Aorta (tissue), 5 donors: ENCODE measurements around the gene KCNH1. TPM values are rescaled to one million over a fixed set of nuclear protein-coding genes. Genes with fewer than 3 reads are reported as not detected.

ENCODE experiments used
- ATAC-seq: fragments of 200-7000 bp; cut with Tn5 transposase; one replicate; pipeline ENCODE4 v1.9.1; 2022; ENCODE audit warnings: moderate library complexity; ENCODE audit not compliant: low FRiP score
- DNase-seq, 2 donors: peaks; one replicate each; pipeline ENCODE4 v3.0.0-alpha.2; 2020
- H3K27ac ChIP-seq, 2 donors: one replicate each; pipeline ENCODE4 v1.5.1; 2013; ENCODE audit warnings: low read length in 2 of 2, mild to moderate bottlenecking in 2 of 2, moderate library complexity in 2 of 2, control low read depth in 1 of 2, inconsistent platforms in 1 of 2, low read depth in 1 of 2
- H3K27me3 ChIP-seq, 2 donors: one replicate each; pipeline ENCODE4 v1.6.1; 2013; ENCODE audit warnings: control low read depth in 1 of 2, low read length in 1 of 2, mild to moderate bottlenecking in 1 of 2, moderate library complexity in 1 of 2; ENCODE audit not compliant: insufficient read depth in 2 of 2, control insufficient read depth in 1 of 2
- H3K36me3 ChIP-seq, 2 donors: one replicate each; pipeline ENCODE4 v1.6.1; 2013; ENCODE audit warnings: control low read depth in 1 of 2, low read length in 1 of 2, mild to moderate bottlenecking in 1 of 2; ENCODE audit not compliant: insufficient read depth in 2 of 2, control insufficient read depth in 1 of 2
- H3K4me1 ChIP-seq, 2 donors: one replicate each; pipeline ENCODE4 v1.6.1; 2013; ENCODE audit warnings: low read length in 2 of 2, control low read depth in 1 of 2, mild to moderate bottlenecking in 1 of 2, moderate library complexity in 1 of 2; ENCODE audit not compliant: insufficient read depth in 2 of 2, control insufficient read depth in 1 of 2
- H3K4me3 ChIP-seq, 2 donors: one replicate each; pipeline ENCODE4 v1.5.1; 2013; ENCODE audit warnings: low read length in 2 of 2, control low read depth in 1 of 2, mild to moderate bottlenecking in 1 of 2
- H3K9me3 ChIP-seq: one replicate; pipeline ENCODE4 v1.6.1; 2013; ENCODE audit warnings: mild to moderate bottlenecking, low read length; ENCODE audit not compliant: control insufficient read depth
- WGBS, 2 donors: extraction: QIAGEN DNeasy Blood & Tissue Kit; methylation state at CpG; one replicate each; pipeline ENCODE4 v1.1.7; 2013; 5-methylcytosine and 5-hydroxymethylcytosine counted together
- intact Hi-C, 2 donors: fragments of 100-400 bp; cut with DNase I; formaldehyde crosslinking; loops; one replicate each; pipeline versions ENCODE4 v1.14.2 to v1.15.0; 2022
- polyA plus RNA-seq, 2 donors: library from polyadenylated mRNA; stranded (reverse); fragments of 200-250 nt; gene quantifications; one replicate each; pipeline ENCODE4 v1.2.3, GENCODE V29; 2013
- total RNA-seq, 2 donors: library from RNA; stranded (reverse); fragmentation: NEBNext Ultra II Directional; extraction: Animal tissue kit (Norgen Biotek cat#: 25700); gene quantifications; one replicate each; pipeline ENCODE4 v1.2.1, GENCODE V29; 2021
- donor health status: healthy with polysubstance abuse.
- donor health status: Bipolar disorder and iron deficiency.
- donor health status: DM: no; HTN: no; CAD: no.
- donor health status: DM: no; HTN: no; CAD: no.
- donor health status: DM: yes; HTN: yes; CAD: no.

Gene KCNH1
- total and polyA plus RNA-seq, 4 donors: 0.03 to 0.96 (median 0.19) TPM; not detected in 1

DNA sequence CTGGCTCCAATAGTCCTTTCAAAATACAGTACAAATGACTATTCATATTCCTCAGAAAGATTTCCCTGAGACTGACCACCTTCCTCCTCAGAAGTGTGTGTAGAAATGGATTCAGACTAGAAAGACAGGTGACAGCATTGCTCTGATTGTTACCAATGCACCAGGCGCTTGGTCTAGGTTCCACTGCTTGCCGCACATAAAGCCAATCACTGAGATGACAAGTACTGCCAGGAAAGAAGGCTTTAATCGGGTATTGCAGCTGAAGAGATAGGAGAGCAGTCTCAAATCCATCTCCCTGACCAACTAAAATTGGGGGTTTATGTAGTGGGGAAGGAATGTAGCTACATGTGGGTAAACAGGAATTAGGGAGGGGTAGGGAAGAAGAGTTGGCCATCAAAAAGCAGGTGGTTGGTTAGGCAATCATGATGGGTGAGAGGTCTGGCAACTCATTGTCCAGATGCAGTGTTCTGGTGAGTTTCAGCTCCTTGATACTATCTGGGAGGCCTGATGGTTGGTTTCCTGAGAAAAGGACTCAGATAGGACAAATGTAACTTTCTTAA lies 98.0 kb downstream of the KCNH1 start:
- H3K4me3 ChIP-seq: no peak overlapping the region
- 68 to 86% methylated on average over 3 of the region's 3 CpGs for WGBS, 2 donors
- DNase-seq (no peak), ATAC-seq (no peak)
- no peak overlapping the region for H3K27ac ChIP-seq
- H3K36me3 ChIP-seq: no peaks in the 10 kb centered on the region
- H3K4me1 ChIP-seq: no peaks in the 10 kb centered on the region
- intact Hi-C loops: no loop called here
- H3K9me3 ChIP-seq: no peaks in the 10 kb centered on the region
- no peaks in the 10 kb centered on the region for H3K27me3 ChIP-seq

DNA sequence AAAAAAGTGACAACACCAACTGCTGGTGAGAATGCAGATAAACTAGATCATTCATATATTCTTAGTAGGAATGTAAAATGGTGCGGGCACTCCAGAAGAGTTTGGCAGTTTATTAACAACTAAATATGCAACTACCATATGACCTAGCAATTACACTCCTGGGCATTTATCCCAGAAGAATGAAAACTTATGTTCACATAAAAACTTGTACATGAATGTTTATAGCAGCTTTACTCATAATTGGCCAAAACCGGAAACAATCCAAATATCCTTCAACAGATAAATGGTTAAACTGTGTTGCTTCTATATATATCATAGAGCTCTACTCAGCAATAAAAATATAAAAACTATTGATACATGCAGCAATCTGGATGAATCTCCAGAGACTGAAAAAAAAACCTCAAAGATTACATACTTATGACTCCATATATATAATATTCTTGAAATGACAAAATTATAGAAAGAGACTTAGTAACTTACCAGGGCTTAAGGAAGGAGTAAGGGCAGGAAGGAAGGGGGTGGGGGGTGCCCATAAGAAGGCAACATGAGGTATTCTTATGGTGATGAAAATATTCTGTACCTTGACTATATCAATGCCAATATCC lies 99.9 kb downstream of the KCNH1 start:
- Histone ChIP-seq H3K36me3 (no peaks in the 10 kb centered on the region), H3K4me3 (no peak overlapping the region), H3K27me3 (no peaks in the 10 kb centered on the region), H3K9me3 (no peaks in the 10 kb centered on the region), H3K4me1 (no peaks in the 10 kb centered on the region), H3K27ac (no peak overlapping the region)
- intact Hi-C loops: no loop called here
- DNase-seq: no peak
- WGBS, 2 donors: 90 to 93% methylated on average over 2 of the region's 2 CpGs
- ATAC-seq: no peak

DNA sequence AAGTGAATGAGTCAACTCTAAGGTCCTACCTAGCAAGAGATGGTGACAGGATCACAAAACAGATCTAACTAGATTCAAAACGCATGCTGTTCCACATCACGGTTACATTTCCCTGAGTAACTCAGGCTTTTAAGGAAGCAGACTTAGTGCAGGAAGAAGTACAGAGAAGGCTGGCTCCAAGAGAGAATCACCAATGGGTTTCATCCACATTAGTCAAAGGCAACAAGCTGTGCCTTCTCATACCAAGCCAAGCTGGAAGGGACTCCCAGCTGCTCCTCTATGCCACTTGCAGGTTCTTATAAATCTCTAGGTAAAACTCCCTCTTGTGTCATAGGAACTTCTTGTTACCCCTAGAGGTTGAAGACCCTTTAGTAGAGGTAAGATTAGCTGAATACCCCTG lies 109.0 kb downstream of the KCNH1 start:
- DNase-seq (no peak), ATAC-seq (no peak)
- Histone ChIP-seq H3K36me3 (no peaks in the 10 kb centered on the region), H3K4me1 (no peaks in the 10 kb centered on the region), H3K4me3 (no peak overlapping the region), H3K27ac (no peak overlapping the region), H3K9me3 (no peaks in the 10 kb centered on the region), H3K27me3 (no peaks in the 10 kb centered on the region)
- intact Hi-C loops: no loop called here
- WGBS, 2 donors: 88% methylated on average over 2 of the region's 2 CpGs

DNA sequence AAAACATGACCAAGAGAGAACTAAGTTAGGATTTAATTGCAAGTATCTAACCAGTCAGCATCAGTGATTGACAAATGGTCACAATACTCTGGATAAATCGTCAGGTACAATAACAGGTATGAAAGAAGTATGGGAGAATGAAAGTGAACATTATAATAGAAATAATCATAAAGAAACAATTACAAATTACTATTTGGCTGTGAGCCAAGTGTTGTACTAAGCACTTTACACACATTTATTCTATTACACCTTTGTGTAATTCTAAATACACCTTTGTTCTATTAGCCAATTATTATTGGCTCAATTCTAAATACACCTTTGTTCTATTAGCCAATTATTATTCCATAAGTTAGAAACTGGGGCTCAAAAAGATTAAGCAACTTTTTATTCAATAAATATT lies 114.7 kb downstream of the KCNH1 start:
- H3K4me3 ChIP-seq: no peak overlapping the region
- H3K27me3 ChIP-seq: no peaks in the 10 kb centered on the region
- intact Hi-C loops: no loop called here
- WGBS, 2 donors: 69 to 71% methylated on average over 1 of the region's 1 CpG
- no peaks in the 10 kb centered on the region for H3K36me3 ChIP-seq
- peaks cover 1% of the 10 kb centered on the region for H3K9me3 ChIP-seq
- DNase-seq: no peak
- H3K4me1 ChIP-seq: no peaks in the 10 kb centered on the region
- no peak for ATAC-seq
- H3K27ac ChIP-seq: no peak overlapping the region

DNA sequence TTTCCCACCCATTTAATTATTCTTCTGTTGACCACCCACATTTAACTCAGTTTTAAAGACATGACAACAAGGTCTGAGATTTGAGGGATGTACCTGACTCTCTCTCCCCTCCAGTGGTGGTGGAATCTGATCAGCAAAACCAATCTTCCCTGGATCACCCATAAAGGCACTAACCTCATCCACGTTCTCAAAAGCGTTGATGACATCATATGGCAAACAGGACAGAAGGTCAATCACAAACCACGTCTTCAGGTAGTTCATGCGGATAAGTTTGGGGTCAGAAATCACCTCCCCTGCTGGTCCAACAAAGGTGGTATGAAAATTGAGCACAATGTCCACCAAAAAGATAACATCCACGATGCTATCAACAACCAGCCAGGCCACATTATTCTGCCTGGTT lies 115.3 kb downstream of the KCNH1 start:
- no peaks in the 10 kb centered on the region for H3K36me3 ChIP-seq
- no peak overlapping the region for H3K4me3 ChIP-seq
- H3K9me3 ChIP-seq: peaks cover 1% of the 10 kb centered on the region
- H3K4me1 ChIP-seq: no peaks in the 10 kb centered on the region
- WGBS, 2 donors: 81 to 83% methylated on average over 5 of the region's 5 CpGs
- H3K27me3 ChIP-seq: no peaks in the 10 kb centered on the region
- no peak overlapping the region for H3K27ac ChIP-seq
- intact Hi-C loops: no loop called here
- no peak for DNase-seq
- no peak for ATAC-seq

DNA sequence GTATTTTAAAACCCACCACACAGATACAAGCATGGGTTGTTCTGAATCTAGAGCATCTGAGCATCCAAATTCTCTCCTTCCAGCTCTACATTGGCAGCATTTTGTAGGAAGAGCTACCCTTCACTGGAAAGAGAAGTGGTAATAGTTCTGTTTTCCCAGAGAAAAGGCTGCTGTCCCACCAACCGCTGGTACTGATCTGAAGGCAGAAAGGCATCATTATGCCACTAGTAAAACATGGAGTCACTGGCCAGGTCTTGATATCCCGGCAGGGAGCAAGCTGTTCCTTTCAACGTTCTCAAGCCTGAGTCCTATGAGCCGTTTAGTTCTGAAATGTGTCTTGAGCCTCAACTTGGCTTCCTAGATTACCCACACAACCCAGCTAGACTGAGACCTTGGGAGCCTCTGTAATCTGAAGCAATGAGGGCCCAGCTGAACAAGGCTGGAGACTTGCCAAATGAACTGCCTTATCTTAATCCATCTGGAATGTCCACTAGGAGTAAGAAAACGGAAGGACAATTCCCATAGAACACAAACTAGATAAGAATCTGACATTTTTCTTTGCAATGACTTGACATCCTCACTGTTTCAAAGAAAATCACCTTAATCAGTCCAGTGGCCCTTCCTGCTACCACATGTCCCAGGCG lies 116.8 kb downstream of the KCNH1 start:
- H3K27me3 ChIP-seq: no peaks in the 10 kb centered on the region
- WGBS, 2 donors: 56 to 59% methylated on average over 6 of the region's 6 CpGs
- no peaks in the 10 kb centered on the region for H3K36me3 ChIP-seq
- H3K4me3 ChIP-seq: no peak overlapping the region
- ATAC-seq: no peak
- H3K9me3 ChIP-seq: peaks cover 1% of the 10 kb centered on the region
- H3K27ac ChIP-seq: no peak overlapping the region
- no peaks in the 10 kb centered on the region for H3K4me1 ChIP-seq
- intact Hi-C loops: no loop called here
- no peak for DNase-seq

DNA sequence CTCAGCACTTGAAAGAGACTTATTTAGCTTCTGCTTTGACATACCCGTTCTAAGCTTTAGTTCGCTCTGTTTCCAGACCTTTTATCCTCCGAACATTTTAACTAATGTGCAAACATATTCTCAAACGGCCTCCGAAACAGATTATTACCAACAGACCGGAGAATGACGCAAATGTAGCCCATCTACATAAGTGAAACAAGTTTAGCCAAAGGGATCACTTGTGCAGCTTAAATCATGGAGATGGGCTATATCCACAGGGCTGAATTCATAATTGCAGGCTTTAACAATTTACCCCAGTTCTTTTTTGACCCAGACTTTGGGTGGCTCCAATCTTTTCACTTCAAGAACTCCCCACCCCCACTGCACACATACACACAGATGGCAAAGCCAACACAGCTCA lies 119.7 kb downstream of the KCNH1 start:
- H3K4me1 ChIP-seq: no peaks in the 10 kb centered on the region
- no peak overlapping the region for H3K4me3 ChIP-seq
- ATAC-seq (no peak), DNase-seq (no peak)
- intact Hi-C loops: no loop called here
- H3K27me3 ChIP-seq: no peaks in the 10 kb centered on the region
- WGBS, 2 donors: 66 to 73% methylated on average over 7 of the region's 7 CpGs
- H3K27ac ChIP-seq: no peak overlapping the region
- H3K36me3 ChIP-seq: no peaks in the 10 kb centered on the region
- peaks cover 1% of the 10 kb centered on the region for H3K9me3 ChIP-seq

DNA sequence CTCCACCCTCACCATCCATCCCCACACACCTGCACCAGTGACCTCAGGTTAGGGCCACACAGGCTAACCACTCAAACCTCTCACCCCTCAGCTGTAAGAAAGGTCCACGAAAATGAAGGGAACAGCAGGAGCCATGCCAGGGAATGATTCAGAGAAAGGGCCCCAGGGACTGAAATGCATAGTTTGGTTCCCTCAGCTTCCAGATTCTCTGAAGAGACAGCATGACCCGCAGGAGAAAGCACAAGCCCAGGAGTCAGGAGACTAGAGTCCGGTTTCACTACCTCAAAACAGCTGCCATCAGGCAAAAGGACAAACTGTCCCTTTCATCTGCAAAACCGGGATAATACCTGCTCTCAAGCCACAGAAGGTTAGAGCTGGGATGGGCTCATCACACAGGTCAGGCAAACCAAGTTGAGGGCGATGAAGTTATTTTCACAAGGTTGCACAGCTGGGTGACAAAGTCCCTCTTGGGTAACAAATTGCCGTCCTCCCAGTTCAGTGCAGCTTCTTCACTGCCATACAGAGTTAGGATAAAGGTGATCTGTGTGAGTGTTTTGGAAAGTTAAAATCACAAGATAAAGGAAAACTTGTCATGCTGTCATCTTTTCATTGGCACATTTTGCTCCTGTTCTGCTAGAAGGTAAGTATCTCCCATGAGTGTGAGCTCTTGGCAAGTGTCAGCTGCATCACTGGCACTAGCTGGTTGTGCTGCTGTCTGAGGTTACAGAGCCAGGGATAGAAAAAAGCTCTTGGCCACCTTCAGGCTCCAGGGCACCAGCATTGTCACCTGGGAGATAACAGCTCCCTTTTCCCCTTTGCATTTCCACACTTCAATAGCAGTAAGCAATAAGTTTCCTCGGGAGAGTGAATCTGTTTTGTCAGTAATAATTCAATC lies 120.4 kb downstream of the KCNH1 start:
- intact Hi-C loops: no loop called here
- no peak overlapping the region for H3K27ac ChIP-seq
- H3K27me3 ChIP-seq: no peaks in the 10 kb centered on the region
- no peak overlapping the region for H3K4me3 ChIP-seq
- no peaks in the 10 kb centered on the region for H3K36me3 ChIP-seq
- no peaks in the 10 kb centered on the region for H3K4me1 ChIP-seq
- DNase-seq: no peak
- no peak for ATAC-seq
- peaks cover 1% of the 10 kb centered on the region for H3K9me3 ChIP-seq
- whole genome bisulfite sequencing, 2 donors: 54 to 62% methylated on average over 7 of the region's 7 CpGs
